ENCODE measurements around the gene MDC1. TPM values are rescaled to one million over a fixed set of nuclear protein-coding genes. Genes with fewer than 3 reads are reported as not detected.

MDC1 gene
- total RNA-seq, 1 donor from 2014 or later = 32.8 TPM

DNA sequence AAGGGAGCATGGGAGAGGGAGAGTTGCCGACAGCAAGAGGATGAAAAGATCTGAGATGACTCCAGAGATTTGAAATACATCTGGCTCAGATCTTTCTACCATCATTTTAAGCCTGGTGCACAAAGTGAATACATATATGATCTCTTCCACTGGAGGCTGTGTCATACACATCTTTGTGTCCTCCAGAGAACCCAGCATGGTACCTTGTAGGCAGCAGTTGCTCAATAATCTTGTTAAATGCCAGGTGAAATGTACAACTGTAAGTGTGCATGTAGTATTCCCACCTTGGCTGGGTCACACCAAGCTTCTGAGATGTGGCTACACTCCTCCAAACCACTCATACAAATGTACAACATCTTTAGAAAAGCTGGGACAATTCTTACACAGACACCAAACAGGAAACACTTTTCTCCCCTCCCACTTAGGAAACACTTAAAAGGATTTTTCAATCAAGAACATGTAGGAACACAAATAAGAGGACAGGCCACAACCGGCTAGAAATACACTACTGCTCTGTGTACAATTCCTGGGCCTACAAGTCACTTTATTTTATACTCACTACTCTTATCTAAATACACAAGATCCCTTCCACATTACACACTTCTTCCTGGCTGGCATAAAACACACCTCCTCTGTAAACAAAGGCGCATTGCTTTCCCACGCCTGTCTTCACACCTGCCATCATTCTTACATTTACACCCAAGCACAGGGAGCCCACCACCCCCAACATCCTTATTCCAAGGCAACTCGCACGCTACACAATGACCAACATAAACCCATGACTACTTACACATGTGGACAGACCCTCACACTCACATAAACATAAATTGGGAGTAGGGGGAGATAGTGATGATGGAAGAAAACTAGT, 31.1 kb upstream of the MDC1 start:
- ATAC-seq = peak; percentile 3
- Histone ChIP-seq H3K27ac (peak overlapping the region; percentile 14), H3K36me3 (no peaks in the 10 kb centered on the region)

DNA sequence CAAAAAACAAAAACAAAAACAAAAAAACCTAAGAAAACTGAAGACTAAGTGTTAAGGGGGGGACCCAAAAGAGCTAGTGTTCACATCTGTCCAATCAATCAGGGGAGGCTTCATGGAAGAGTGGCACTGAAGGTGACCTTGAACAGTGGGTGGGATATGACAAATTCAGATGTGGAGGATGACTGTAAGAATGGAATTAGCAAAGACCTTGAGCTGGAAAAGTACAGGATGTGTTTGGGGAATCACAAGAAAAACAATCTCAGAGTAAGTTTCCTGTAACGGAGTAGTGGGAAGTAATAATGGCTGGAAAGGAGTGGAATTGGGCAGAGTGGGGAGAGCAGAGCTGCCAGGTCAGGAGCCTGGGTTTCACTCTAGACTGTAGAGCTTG, 30.2 kb upstream of the MDC1 start:
- intact Hi-C loops (cut with DNase I) = no loop called here
- no peaks in the 10 kb centered on the region for H3K36me3 ChIP-seq
- DNase-seq = no peak
- H3K4me1 ChIP-seq = peaks cover 39% of the 10 kb centered on the region
- TF ChIP-seq, protein P1, sequence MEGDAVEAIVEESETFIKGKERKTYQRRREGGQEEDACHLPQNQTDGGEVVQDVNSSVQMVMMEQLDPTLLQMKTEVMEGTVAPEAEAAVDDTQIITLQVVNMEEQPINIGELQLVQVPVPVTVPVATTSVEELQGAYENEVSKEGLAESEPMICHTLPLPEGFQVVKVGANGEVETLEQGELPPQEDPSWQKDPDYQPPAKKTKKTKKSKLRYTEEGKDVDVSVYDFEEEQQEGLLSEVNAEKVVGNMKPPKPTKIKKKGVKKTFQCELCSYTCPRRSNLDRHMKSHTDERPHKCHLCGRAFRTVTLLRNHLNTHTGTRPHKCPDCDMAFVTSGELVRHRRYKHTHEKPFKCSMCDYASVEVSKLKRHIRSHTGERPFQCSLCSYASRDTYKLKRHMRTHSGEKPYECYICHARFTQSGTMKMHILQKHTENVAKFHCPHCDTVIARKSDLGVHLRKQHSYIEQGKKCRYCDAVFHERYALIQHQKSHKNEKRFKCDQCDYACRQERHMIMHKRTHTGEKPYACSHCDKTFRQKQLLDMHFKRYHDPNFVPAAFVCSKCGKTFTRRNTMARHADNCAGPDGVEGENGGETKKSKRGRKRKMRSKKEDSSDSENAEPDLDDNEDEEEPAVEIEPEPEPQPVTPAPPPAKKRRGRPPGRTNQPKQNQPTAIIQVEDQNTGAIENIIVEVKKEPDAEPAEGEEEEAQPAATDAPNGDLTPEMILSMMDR (IDR thresholded peaks at IDR 0.05) = no peak
- H3K4me3 ChIP-seq = no peak overlapping the region
- H3K27ac ChIP-seq = no peak overlapping the region
- ATAC-seq = no peak
- no peaks in the 10 kb centered on the region for H3K9me3 ChIP-seq
- no peaks in the 10 kb centered on the region for H3K27me3 ChIP-seq

More for the DNA sequence above, 31.1 kb upstream of the MDC1 start:
- TF ChIP-seq, protein P1 (IDR thresholded peaks at IDR 0.05) = no peak
- Histone ChIP-seq H3K27me3 (no peaks in the 10 kb centered on the region), H3K4me3 (no peak overlapping the region), H3K4me1 (peaks cover 47% of the 10 kb centered on the region), H3K9me3 (no peaks in the 10 kb centered on the region)
- DNase-seq = no peak
- intact Hi-C loops (cut with DNase I) = no loop called here

DNA sequence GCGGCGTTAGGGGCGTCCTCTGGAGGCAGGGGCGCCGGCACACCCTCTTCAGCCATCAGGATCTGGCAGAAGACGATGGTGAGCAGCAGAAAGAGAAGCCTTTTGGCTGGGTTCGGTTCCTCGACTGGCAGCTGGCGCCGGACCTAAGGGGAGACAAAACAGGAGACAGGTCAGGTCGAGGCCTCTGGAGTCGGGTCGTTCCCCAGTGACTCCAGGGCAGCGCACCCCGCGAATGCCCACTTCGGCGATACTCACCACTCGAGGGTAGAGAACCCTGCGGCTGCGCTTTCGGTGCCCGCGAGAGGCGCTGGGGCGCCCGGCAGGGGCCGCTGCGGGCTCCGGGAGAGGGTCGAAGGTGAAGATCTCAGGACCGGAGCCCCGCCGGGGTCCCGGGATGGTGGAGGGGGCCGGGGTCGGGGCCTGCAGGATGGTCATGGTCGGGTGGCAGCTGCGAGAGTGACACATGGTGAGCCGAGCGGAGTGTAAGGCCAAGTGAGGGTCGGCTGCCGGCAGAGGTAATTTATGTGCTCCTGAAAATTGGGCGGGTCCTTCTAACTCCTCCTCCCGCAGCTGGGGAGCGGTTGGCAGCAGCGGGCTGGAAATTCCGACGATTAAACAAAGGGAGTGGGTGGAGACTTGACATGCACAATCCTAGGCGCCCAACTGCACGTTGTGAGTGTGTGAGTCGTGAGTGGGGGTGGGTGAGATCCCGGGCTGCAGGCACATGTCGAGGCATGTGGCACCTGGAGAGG, 27.1 kb upstream of the MDC1 start, which contains the start of gene IER3:
Gene IER3 (minus strand): TSS at position 494 of the 752 bp plus-strand sequence. CDS start 29 bp downstream, at position 465.
- no peaks in the 10 kb centered on the region for H3K9me3 ChIP-seq
- peaks cover 21% of the 10 kb centered on the region for H3K36me3 ChIP-seq
- H3K27ac ChIP-seq = peak within 1 kb of the TSS; percentile 96
- H3K4me3 ChIP-seq = peak within 1 kb of the TSS; percentile 97
- H3K4me1 ChIP-seq = peaks cover 42% of the 10 kb centered on the region
- DNase-seq (peak; percentile 89), ATAC-seq (peak; percentile 51)
- TF ChIP-seq, protein P1 (IDR thresholded peaks at IDR 0.05) = peak; percentile 77
- no peaks in the 10 kb centered on the region for H3K27me3 ChIP-seq
- intact Hi-C loops (cut with DNase I) = no loop called here

DNA sequence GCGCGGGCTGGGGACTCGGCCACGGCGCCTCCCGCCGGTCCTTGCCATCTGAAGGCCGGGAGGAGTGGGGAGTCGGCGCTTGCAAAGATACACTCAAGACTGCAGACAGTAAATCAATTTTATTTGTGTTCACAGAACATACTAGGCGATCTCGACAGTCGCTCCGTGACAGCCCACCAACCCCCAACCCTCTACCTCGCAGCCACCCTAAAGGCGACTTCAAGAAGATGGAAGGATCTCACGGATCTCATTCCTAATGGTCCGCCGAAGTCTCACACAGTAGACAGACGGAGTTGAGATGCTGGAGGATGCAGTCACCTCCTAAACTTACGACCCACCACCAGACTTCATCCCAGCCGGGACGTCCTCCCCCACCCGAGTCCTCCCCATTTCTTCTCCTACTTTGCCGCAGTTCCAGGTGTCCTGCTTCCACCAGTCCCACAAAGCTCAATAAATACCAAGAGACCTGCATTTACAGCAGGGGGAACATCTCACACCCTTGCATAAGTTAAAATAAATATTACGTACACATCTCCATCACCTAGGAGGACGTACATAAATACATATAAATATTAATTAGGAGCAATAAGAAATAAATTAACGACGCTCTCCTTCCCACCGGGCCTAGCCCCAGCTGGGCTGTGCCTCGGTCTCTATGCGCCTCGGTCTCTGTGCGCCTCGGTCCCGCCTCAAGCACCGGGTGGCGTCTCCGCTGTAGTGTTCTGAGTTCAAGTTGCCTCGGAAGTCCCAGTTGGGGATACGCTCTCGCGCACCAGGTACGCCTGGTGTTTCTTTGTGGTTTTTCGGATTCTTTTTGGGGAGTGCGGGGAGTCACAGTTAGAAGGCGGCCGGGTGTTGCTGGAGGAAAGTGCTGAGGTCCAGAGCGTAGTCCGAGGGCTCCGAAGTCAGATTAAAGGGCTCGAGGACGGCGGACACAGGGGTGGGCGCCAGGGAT, 26.3 kb upstream of the MDC1 start:
- Histone ChIP-seq H3K4me1 (peaks cover 36% of the 10 kb centered on the region), H3K4me3 (peak overlapping the region; percentile 97), H3K9me3 (no peaks in the 10 kb centered on the region), H3K36me3 (peaks cover 29% of the 10 kb centered on the region), H3K27ac (peak overlapping the region; percentile 96), H3K27me3 (no peaks in the 10 kb centered on the region)
- intact Hi-C loops (cut with DNase I) = no loop called here
- ATAC-seq (no peak), DNase-seq (peak; percentile 73)
- TF ChIP-seq, protein P1 (IDR thresholded peaks at IDR 0.05) = no peak

Data from upper lobe of right lung (tissue), 1 donor.